Glutamatergic neuron (in vitro differentiated cells): Measurements from ENCODE around the gene KRT83. TPM values are rescaled to one million over a fixed set of nuclear protein-coding genes. Genes with fewer than 3 reads are reported as not detected.
A peak's percentile ranks its signal among the peaks of the same experiment; 100 is the strongest.

Source experiments
- DNase-seq: peaks from one replicate; pipeline ENCODE4 v3.0.0; 2022
- H3K27ac Mint-ChIP-seq: one replicate; pipeline ENCODE4 v1.8.0; 2020; ENCODE audit warnings: mild to moderate bottlenecking, mixed read lengths, inconsistent platforms; ENCODE audit not compliant: unreplicated experiment
- H3K27me3 Mint-ChIP-seq: one replicate; pipeline ENCODE4 v1.8.0; 2020; ENCODE audit warnings: mild to moderate bottlenecking, moderate library complexity, mixed read lengths, inconsistent platforms; ENCODE audit not compliant: unreplicated experiment
- H3K36me3 Mint-ChIP-seq: one replicate; pipeline ENCODE4 v1.8.0; 2020; ENCODE audit warnings: mild to moderate bottlenecking, mixed read lengths, inconsistent platforms; ENCODE audit not compliant: unreplicated experiment
- H3K4me1 Mint-ChIP-seq: one replicate; pipeline ENCODE4 v1.8.0; 2020; ENCODE audit warnings: mild to moderate bottlenecking, low read depth, mixed read lengths, inconsistent platforms; ENCODE audit not compliant: unreplicated experiment
- H3K4me3 Mint-ChIP-seq: one replicate; pipeline ENCODE4 v1.8.0; 2020; ENCODE audit warnings: mild to moderate bottlenecking, mixed read lengths, inconsistent platforms; ENCODE audit not compliant: unreplicated experiment
- H3K9me3 Mint-ChIP-seq: one replicate; pipeline ENCODE4 v1.8.0; 2020; ENCODE audit warnings: mild to moderate bottlenecking, moderate library complexity, mixed read lengths, inconsistent platforms; ENCODE audit not compliant: unreplicated experiment
- CTCF ChIP-seq: fragments of 200-600 bp; sonication (generic); IDR thresholded peaks from one replicate; pipeline ENCODE4 v1.5.0; 2021; ENCODE audit not compliant: partially characterized antibody, unreplicated experiment
- total RNA-seq: library from RNA; stranded (reverse); fragmentation: NEBNext Ultra II Directional; extraction: Animal tissue kit (Norgen Biotek cat#: 25700); gene quantifications from one replicate; pipeline ENCODE4 v1.2.1, GENCODE V29; 2021; ENCODE audit not compliant: unreplicated experiment

KRT83 gene
- total RNA-seq, 1 donor from 2014 or later: not detected

GRCh38 chr12:52311285-52311648 lies 9.9 kb downstream of the KRT83 start:
- H3K27me3 Mint-ChIP-seq: peaks cover 20% of the 10 kb centered on the region
- no peaks in the 10 kb centered on the region for H3K36me3 Mint-ChIP-seq
- no peak for DNase-seq
- peaks cover 3% of the 10 kb centered on the region for H3K4me1 Mint-ChIP-seq
- H3K27ac Mint-ChIP-seq: no peak overlapping the region
- no peak for TF ChIP-seq CTCF
- peaks cover 7% of the 10 kb centered on the region for H3K9me3 Mint-ChIP-seq
- no peak overlapping the region for H3K4me3 Mint-ChIP-seq

GRCh38 chr12:52310622-52311284 lies 10.4 kb downstream of the KRT83 start:
- peaks cover 20% of the 10 kb centered on the region for H3K27me3 Mint-ChIP-seq
- no peak for TF ChIP-seq CTCF
- H3K9me3 Mint-ChIP-seq: peaks cover 7% of the 10 kb centered on the region
- H3K4me3 Mint-ChIP-seq: no peak overlapping the region
- no peak for DNase-seq
- no peak overlapping the region for H3K27ac Mint-ChIP-seq
- peaks cover 3% of the 10 kb centered on the region for H3K4me1 Mint-ChIP-seq
- no peaks in the 10 kb centered on the region for H3K36me3 Mint-ChIP-seq

- H3K36me3 Mint-ChIP-seq: no peaks in the 10 kb centered on the region
- no peak for DNase-seq
- peaks cover 11% of the 10 kb centered on the region for H3K9me3 Mint-ChIP-seq
- peaks cover 18% of the 10 kb centered on the region for H3K27me3 Mint-ChIP-seq
- TF ChIP-seq CTCF: no peak
- peak overlapping the region; percentile 88 for H3K4me3 Mint-ChIP-seq
- H3K27ac Mint-ChIP-seq: peak overlapping the region; percentile 68
- H3K4me1 Mint-ChIP-seq: peaks cover 3% of the 10 kb centered on the region
Measured at GRCh38 chr12:52308806-52309425, 12.3 kb downstream of the KRT83 start.

- peaks cover 10% of the 10 kb centered on the region for H3K9me3 Mint-ChIP-seq
- H3K4me1 Mint-ChIP-seq: peaks cover 3% of the 10 kb centered on the region
- no peak overlapping the region for H3K27ac Mint-ChIP-seq
- H3K4me3 Mint-ChIP-seq: peak overlapping the region; percentile 88
- peaks cover 18% of the 10 kb centered on the region for H3K27me3 Mint-ChIP-seq
- H3K36me3 Mint-ChIP-seq: no peaks in the 10 kb centered on the region
- DNase-seq: peak; percentile 88
- no peak for TF ChIP-seq CTCF
Measured at GRCh38 chr12:52307836-52308805, 13.1 kb downstream of the KRT83 start.

- Mint-ChIP-seq H3K27ac (no peak overlapping the region), H3K4me1 (peaks cover 3% of the 10 kb centered on the region), H3K36me3 (no peaks in the 10 kb centered on the region), H3K4me3 (no peak overlapping the region), H3K9me3 (peaks cover 6% of the 10 kb centered on the region), H3K27me3 (peaks cover 14% of the 10 kb centered on the region)
- no peak for TF ChIP-seq CTCF
- no peak for DNase-seq
Measured at GRCh38 chr12:52306731-52307130, 14.5 kb downstream of the KRT83 start.
